ENCODE results near the gene RAB40C.

- TF ChIP-seq EP300 (IDR thresholded peaks at IDR 0.05) (no peak), CTCF (IDR thresholded peaks at IDR 0.05) (no peak)
Measured at GRCh38 chr16:631808-632358, 42.0 kb downstream of the RAB40C start.
